Measurements from ENCODE around the gene NFIX. TPM values are rescaled to one million over a fixed set of nuclear protein-coding genes. Genes with fewer than 3 reads are reported as not detected.

NFIX gene
- total and polyA plus RNA-seq, 2 donors (not counting 1 experiment from before 2014, with no cell fraction given): 0.69 to 5.6 TPM

- H3K27me3 Mint-ChIP-seq: peaks cover 9% of the 10 kb centered on the region
- POLR2A ChIA-PET: no interaction called here
- TF ChIP-seq, protein P1, sequence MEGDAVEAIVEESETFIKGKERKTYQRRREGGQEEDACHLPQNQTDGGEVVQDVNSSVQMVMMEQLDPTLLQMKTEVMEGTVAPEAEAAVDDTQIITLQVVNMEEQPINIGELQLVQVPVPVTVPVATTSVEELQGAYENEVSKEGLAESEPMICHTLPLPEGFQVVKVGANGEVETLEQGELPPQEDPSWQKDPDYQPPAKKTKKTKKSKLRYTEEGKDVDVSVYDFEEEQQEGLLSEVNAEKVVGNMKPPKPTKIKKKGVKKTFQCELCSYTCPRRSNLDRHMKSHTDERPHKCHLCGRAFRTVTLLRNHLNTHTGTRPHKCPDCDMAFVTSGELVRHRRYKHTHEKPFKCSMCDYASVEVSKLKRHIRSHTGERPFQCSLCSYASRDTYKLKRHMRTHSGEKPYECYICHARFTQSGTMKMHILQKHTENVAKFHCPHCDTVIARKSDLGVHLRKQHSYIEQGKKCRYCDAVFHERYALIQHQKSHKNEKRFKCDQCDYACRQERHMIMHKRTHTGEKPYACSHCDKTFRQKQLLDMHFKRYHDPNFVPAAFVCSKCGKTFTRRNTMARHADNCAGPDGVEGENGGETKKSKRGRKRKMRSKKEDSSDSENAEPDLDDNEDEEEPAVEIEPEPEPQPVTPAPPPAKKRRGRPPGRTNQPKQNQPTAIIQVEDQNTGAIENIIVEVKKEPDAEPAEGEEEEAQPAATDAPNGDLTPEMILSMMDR (IDR thresholded peaks at IDR 0.05): no peak
- TF ChIP-seq EZH2 (IDR thresholded peaks at IDR 0.05; ENCODE audit: borderline replicate concordance, insufficient read depth, low read depth, low read length, poor library complexity, severe bottlenecking): no peak
- H3K36me3 ChIP-seq (replicated peaks in 1 of 2; ENCODE audit: control extremely low read depth in 1 of 2, control insufficient read depth in 1 of 2, extremely low read depth in 1 of 2, insufficient read depth in 2 of 2, low read length in 1 of 2): no peaks in the 10 kb centered on the region
- no peaks in the 10 kb centered on the region for H3K9me3 ChIP-seq (ENCODE audit: control extremely low read depth in 1 of 3, control insufficient read depth in 2 of 3, insufficient read depth in 1 of 3, low read length in 2 of 3)
- no peak overlapping the region for H2AFZ ChIP-seq (ENCODE audit: insufficient read depth, low read depth, low read length, poor library complexity, severe bottlenecking)
- H3K9me3 Mint-ChIP-seq (ENCODE audit: insufficient read depth): no peaks in the 10 kb centered on the region
- CTCF ChIA-PET: interaction anchor here (0.5 to 1.5 kb wide), 5 partner anchors 8 to 94 kb away, joined by 3 to 7 read pairs (median 3); no protein-coding TSS in a partner anchor
- no peaks in the 10 kb centered on the region for H3K79me2 ChIP-seq (ENCODE audit: control insufficient read depth, insufficient read depth, low read length)
- DNase-seq (no peak), ATAC-seq (ENCODE audit: low read depth) (no peak)
- no peak overlapping the region for H3K4me2 ChIP-seq (replicated peaks; ENCODE audit: low read depth, low read length, poor library complexity, severe bottlenecking)
- no peak overlapping the region for H3K27ac ChIP-seq (ENCODE audit: low read length in 2 of 2)
- no peak overlapping the region for H3K9ac ChIP-seq (ENCODE audit: low read length)
- no peaks in the 10 kb centered on the region for H3K4me1 Mint-ChIP-seq
- no peaks in the 10 kb centered on the region for H4K20me1 ChIP-seq (ENCODE audit: control insufficient read depth, insufficient read depth, low read length, poor library complexity, severe bottlenecking)
- H3K27ac Mint-ChIP-seq: no peak overlapping the region
- no peak overlapping the region for H3K4me3 ChIP-seq (ENCODE audit: control extremely low read depth in 1 of 5, extremely low read depth in 1 of 5, insufficient read depth in 1 of 5, low read depth in 2 of 5, low read length in 4 of 5)
- WGBS (ENCODE audit: insufficient coverage): 90% methylated on average over 12 of the region's 15 CpGs
- peaks cover 0 to 4% of the 10 kb centered on the region in 2 donors for H3K4me1 ChIP-seq (ENCODE audit: control insufficient read depth in 2 of 2, insufficient read depth in 2 of 2, low read length in 2 of 2)
- peaks cover 0 to 10% (median 3%) of the 10 kb centered on the region in 4 experiments for H3K27me3 ChIP-seq (replicated peaks in 1 of 4; ENCODE audit: control extremely low read depth in 1 of 4, control insufficient read depth in 3 of 4, insufficient read depth in 4 of 4, low read length in 3 of 4)
- intact Hi-C loops (cut with micrococcal nuclease): no loop called here
- no peak overlapping the region for H3K4me3 Mint-ChIP-seq
Measured at GRCh38 chr19:13040232-13040947, 45.1 kb downstream of the NFIX start.

GRCh38 chr19:13040948-13041292, 45.6 kb downstream of the NFIX start:
- CTCF ChIA-PET: interaction anchor here (1.1 to 1.5 kb wide), 3 partner anchors 9 to 15 kb away, joined by 3 to 7 read pairs (median 3); no protein-coding TSS in a partner anchor
- Histone ChIP-seq H2AFZ (ENCODE audit: insufficient read depth, low read depth, low read length, poor library complexity, severe bottlenecking) (no peak overlapping the region), H3K4me1 (ENCODE audit: control insufficient read depth in 2 of 2, insufficient read depth in 2 of 2, low read length in 2 of 2) (peaks cover 0 to 4% of the 10 kb centered on the region in 2 donors), H3K27ac (ENCODE audit: low read length in 2 of 2) (no peak overlapping the region), H3K36me3 (replicated peaks in 1 of 2; ENCODE audit: control extremely low read depth in 1 of 2, control insufficient read depth in 1 of 2, extremely low read depth in 1 of 2, insufficient read depth in 2 of 2, low read length in 1 of 2) (no peaks in the 10 kb centered on the region), H3K27me3 (replicated peaks in 1 of 4; ENCODE audit: control extremely low read depth in 1 of 4, control insufficient read depth in 3 of 4, insufficient read depth in 4 of 4, low read length in 3 of 4) (peaks cover 0 to 10% (median 3%) of the 10 kb centered on the region in 4 experiments), H4K20me1 (ENCODE audit: control insufficient read depth, insufficient read depth, low read length, poor library complexity, severe bottlenecking) (no peaks in the 10 kb centered on the region), H3K79me2 (ENCODE audit: control insufficient read depth, insufficient read depth, low read length) (no peaks in the 10 kb centered on the region), H3K4me2 (replicated peaks; ENCODE audit: low read depth, low read length, poor library complexity, severe bottlenecking) (no peak overlapping the region), H3K9me3 (ENCODE audit: control extremely low read depth in 1 of 3, control insufficient read depth in 2 of 3, insufficient read depth in 1 of 3, low read length in 2 of 3) (no peaks in the 10 kb centered on the region), H3K4me3 (ENCODE audit: control extremely low read depth in 1 of 5, extremely low read depth in 1 of 5, insufficient read depth in 1 of 5, low read depth in 2 of 5, low read length in 4 of 5) (no peak overlapping the region), H3K9ac (ENCODE audit: low read length) (no peak overlapping the region)
- POLR2A ChIA-PET: no interaction called here
- TF ChIP-seq, protein P1 (IDR thresholded peaks at IDR 0.05): no peak
- no peak for TF ChIP-seq EZH2 (IDR thresholded peaks at IDR 0.05; ENCODE audit: borderline replicate concordance, insufficient read depth, low read depth, low read length, poor library complexity, severe bottlenecking)
- DNase-seq (no peak), ATAC-seq (ENCODE audit: low read depth) (no peak)
- no peaks in the 10 kb centered on the region for H3K9me3 Mint-ChIP-seq (ENCODE audit: insufficient read depth)
- peaks cover 9% of the 10 kb centered on the region for H3K27me3 Mint-ChIP-seq
- no peak overlapping the region for H3K4me3 Mint-ChIP-seq
- no peaks in the 10 kb centered on the region for H3K4me1 Mint-ChIP-seq
- 94% methylated on average over 2 of the region's 4 CpGs for WGBS (ENCODE audit: insufficient coverage)
- intact Hi-C loops (cut with micrococcal nuclease): no loop called here
- no peak overlapping the region for H3K27ac Mint-ChIP-seq
